Measurements from ENCODE around the gene PTMS. TPM values are rescaled to one million over a fixed set of nuclear protein-coding genes. Genes with fewer than 3 reads are reported as not detected.

The PTMS gene
- total RNA-seq (ENCODE audit: unreplicated experiment): 864 TPM
- long read RNA-seq, transcript PTMS-207 (5 exons, 1,150 nt): major isoform, 35 of 103 reads
- long read RNA-seq, partial matches to known transcripts: 60 of 103 reads
- long read RNA-seq, other reads (novel, unspliced or antisense): 6 of 103 reads

GRCh38 chr12:6765634-6766581 lies at the start of gene PTMS:
PTMS (plus strand) TSS chr12:6766363; CDS start chr12:6766706, 343 bp downstream.
- H3K9me3 Mint-ChIP-seq (ENCODE audit: unreplicated experiment): no peaks in the 10 kb centered on the region
- H3K4me1 Mint-ChIP-seq (ENCODE audit: unreplicated experiment): peaks cover 56% of the 10 kb centered on the region
- DNase-seq (ENCODE audit: low spot score): peak; percentile 79
- peak within 1 kb of the TSS; percentile 90 for H3K27ac Mint-ChIP-seq (ENCODE audit: unreplicated experiment)
- H3K36me3 Mint-ChIP-seq (ENCODE audit: low read depth, unreplicated experiment): peaks cover 24% of the 10 kb centered on the region
- H3K4me3 Mint-ChIP-seq (ENCODE audit: unreplicated experiment): peak within 1 kb of the TSS; percentile 99
- H3K27me3 Mint-ChIP-seq (ENCODE audit: unreplicated experiment): peaks cover 31% of the 10 kb centered on the region
- no peak for TF ChIP-seq CTCF (IDR thresholded peaks at IDR 0.05; ENCODE audit: unreplicated experiment)

- Mint-ChIP-seq H3K36me3 (ENCODE audit: low read depth, unreplicated experiment) (no peaks in the 10 kb centered on the region), H3K27ac (ENCODE audit: unreplicated experiment) (no peak overlapping the region), H3K9me3 (ENCODE audit: unreplicated experiment) (no peaks in the 10 kb centered on the region), H3K4me1 (ENCODE audit: unreplicated experiment) (peaks cover 4% of the 10 kb centered on the region), H3K4me3 (ENCODE audit: unreplicated experiment) (no peak overlapping the region), H3K27me3 (ENCODE audit: unreplicated experiment) (peaks cover 2% of the 10 kb centered on the region)
- DNase-seq (ENCODE audit: low spot score): no peak
- TF ChIP-seq CTCF (IDR thresholded peaks at IDR 0.05; ENCODE audit: unreplicated experiment): no peak
These were observed 49.2 kb upstream of the PTMS start for GRCh38 chr12:6716874-6717437.

- no peak for TF ChIP-seq CTCF (IDR thresholded peaks at IDR 0.05; ENCODE audit: unreplicated experiment)
- peak overlapping the region; percentile 94 for H3K4me3 Mint-ChIP-seq (ENCODE audit: unreplicated experiment)
- H3K27me3 Mint-ChIP-seq (ENCODE audit: unreplicated experiment): peaks cover 5% of the 10 kb centered on the region
- DNase-seq (ENCODE audit: low spot score): no peak
- no peaks in the 10 kb centered on the region for H3K9me3 Mint-ChIP-seq (ENCODE audit: unreplicated experiment)
- H3K36me3 Mint-ChIP-seq (ENCODE audit: low read depth, unreplicated experiment): peaks cover 6% of the 10 kb centered on the region
- peak overlapping the region; percentile 99 for H3K27ac Mint-ChIP-seq (ENCODE audit: unreplicated experiment)
- peaks cover 26% of the 10 kb centered on the region for H3K4me1 Mint-ChIP-seq (ENCODE audit: unreplicated experiment)
These were observed 43.3 kb upstream of the PTMS start for GRCh38 chr12:6722863-6723262.

GRCh38 chr12:6723607-6724408 lies 42.4 kb upstream of the PTMS start, which contains the start of gene COPS7A:
COPS7A (plus strand) TSS chr12:6724046; CDS start chr12:6724657, 611 bp downstream.
- peaks cover 26% of the 10 kb centered on the region for H3K4me1 Mint-ChIP-seq (ENCODE audit: unreplicated experiment)
- H3K27ac Mint-ChIP-seq (ENCODE audit: unreplicated experiment): peak within 1 kb of the TSS; percentile 99
- H3K4me3 Mint-ChIP-seq (ENCODE audit: unreplicated experiment): peak within 1 kb of the TSS; percentile 94
- H3K9me3 Mint-ChIP-seq (ENCODE audit: unreplicated experiment): no peaks in the 10 kb centered on the region
- H3K36me3 Mint-ChIP-seq (ENCODE audit: low read depth, unreplicated experiment): peaks cover 9% of the 10 kb centered on the region
- no peak for TF ChIP-seq CTCF (IDR thresholded peaks at IDR 0.05; ENCODE audit: unreplicated experiment)
- peaks cover 5% of the 10 kb centered on the region for H3K27me3 Mint-ChIP-seq (ENCODE audit: unreplicated experiment)
- DNase-seq (ENCODE audit: low spot score): peak; percentile 92

Data from endothelial cell (in vitro differentiated cells).